GM12874 (cell line): ENCODE measurements around the gene TMEM179.

Experiments
- TF ChIP-seq, protein P1 (sequence below): IDR thresholded peaks from 2 replicates; pipeline ENCODE4 v1.5.1; 2011; ENCODE audit warnings: low read depth, mild to moderate bottlenecking, control low read depth, low read length, moderate library complexity; ENCODE audit not compliant: insufficient read depth

The TMEM179 gene

DNA sequence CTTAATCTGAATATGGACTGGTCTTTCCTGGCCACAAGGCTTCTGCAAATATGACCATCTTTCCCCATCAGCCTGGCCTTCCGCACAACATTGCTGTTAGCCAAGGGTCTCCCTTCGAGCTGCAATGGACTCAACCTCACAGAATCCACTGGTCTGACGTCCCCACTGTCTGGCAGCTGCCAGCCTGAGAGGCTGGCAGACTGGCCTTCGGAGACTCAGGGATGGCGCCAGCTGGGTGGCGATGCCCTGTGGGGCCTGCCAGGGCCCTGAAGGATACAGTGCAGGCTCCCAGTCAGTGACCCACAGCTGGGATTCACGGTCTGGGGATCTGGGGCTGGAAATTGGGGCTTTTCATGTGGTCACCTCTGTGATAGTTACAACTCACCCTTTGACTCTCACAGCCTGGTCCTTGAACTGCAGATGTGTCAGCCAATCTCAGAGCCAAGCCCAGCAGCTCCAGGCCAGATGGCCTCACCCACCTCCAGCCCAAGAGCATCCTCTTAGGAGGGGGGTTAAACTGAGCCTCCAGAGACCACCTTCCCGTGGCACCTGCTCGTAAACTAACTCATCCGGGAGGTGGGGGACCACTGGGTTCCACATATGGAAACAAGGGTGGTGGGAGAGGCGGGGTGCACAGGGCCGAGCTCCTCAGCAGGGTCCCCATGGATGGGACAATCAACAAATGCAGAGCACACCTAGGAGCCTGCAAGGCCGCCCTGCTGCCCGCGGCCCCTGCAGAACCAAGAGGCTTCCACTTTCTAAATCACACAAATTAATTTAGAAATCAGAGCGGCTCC is 46.1 kb downstream of the TMEM179 start:
- TF ChIP-seq, protein P1, sequence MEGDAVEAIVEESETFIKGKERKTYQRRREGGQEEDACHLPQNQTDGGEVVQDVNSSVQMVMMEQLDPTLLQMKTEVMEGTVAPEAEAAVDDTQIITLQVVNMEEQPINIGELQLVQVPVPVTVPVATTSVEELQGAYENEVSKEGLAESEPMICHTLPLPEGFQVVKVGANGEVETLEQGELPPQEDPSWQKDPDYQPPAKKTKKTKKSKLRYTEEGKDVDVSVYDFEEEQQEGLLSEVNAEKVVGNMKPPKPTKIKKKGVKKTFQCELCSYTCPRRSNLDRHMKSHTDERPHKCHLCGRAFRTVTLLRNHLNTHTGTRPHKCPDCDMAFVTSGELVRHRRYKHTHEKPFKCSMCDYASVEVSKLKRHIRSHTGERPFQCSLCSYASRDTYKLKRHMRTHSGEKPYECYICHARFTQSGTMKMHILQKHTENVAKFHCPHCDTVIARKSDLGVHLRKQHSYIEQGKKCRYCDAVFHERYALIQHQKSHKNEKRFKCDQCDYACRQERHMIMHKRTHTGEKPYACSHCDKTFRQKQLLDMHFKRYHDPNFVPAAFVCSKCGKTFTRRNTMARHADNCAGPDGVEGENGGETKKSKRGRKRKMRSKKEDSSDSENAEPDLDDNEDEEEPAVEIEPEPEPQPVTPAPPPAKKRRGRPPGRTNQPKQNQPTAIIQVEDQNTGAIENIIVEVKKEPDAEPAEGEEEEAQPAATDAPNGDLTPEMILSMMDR: no peak

DNA sequence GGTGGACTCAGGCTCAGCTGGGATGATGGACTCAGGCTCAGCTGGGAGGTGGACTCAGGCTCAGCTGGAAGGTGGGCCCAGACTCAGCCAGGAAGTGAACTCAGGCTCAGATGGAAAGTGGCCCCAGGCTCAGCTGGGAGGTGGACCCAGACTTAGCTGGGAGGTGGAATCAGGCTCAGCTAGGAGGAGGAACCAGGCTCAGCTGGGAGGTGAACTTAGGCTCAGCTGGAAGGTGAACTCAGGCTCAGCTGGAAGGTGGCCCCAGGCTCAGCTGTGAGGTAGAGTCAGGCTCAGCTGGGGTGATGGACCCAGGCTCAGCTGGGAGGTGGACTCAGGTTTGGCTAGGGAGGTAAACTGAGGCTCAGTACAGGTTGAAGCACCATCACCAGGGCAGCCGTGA is 46.8 kb downstream of the TMEM179 start:
- TF ChIP-seq, protein P1: no peak

DNA sequence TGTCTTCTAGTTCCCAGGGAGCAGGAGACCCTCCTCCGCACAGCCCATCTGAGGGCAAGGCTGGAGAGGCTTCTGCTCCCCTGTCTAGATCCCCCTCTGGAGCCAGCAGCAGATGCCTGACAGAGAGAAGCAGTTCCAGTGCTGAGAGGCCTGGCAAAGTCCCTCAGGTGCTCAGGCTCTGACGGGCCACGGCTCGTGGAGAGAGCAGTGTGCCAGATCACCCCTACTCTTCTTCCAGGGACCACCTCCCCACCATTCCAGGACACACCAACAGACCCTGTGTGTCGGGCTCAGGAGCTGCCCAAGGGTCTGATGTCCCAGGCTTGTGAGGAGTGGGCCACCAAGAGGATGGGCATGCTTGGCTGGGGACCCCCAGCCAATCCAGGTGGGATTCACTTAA is 47.5 kb downstream of the TMEM179 start:
- TF ChIP-seq, protein P1: no peak

DNA sequence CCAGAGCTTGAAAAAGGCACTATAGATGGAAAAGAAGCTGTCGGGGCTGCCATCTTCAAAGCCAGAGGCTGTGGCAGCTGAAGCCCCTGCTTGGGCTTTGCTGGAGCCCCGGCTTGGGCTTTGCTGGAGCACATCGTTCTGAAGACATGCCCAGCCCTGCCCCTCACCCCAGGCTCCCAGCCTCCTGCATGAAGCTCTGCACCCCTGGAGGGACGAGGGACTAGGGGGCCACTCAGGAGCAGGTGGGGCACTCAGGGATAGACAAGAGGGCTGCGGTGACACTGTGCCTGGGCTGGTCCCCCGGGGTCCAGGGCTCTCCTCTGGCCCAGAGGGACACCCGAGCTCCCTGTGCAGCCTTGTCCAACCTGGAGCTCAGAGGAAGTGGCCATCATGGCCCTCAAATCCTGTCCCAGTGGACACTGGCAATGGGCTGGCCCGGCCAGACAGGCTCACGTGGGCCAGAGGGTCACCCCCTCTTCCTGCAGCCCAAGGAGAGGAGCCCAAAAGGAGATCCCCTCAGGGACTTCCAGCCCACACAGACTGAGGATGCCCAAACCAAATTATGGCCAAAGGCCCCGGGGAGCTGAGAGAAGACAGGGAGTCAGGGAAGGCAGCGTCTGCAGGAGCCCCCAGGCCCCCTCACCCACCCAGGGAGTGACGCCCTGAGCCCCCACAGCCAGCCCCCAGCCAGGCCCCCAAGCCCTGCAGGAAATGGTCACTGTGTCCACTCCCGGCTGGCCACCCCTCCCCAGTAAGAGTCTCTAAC is 48.1 kb downstream of the TMEM179 start:
- TF ChIP-seq, protein P1: no peak

DNA sequence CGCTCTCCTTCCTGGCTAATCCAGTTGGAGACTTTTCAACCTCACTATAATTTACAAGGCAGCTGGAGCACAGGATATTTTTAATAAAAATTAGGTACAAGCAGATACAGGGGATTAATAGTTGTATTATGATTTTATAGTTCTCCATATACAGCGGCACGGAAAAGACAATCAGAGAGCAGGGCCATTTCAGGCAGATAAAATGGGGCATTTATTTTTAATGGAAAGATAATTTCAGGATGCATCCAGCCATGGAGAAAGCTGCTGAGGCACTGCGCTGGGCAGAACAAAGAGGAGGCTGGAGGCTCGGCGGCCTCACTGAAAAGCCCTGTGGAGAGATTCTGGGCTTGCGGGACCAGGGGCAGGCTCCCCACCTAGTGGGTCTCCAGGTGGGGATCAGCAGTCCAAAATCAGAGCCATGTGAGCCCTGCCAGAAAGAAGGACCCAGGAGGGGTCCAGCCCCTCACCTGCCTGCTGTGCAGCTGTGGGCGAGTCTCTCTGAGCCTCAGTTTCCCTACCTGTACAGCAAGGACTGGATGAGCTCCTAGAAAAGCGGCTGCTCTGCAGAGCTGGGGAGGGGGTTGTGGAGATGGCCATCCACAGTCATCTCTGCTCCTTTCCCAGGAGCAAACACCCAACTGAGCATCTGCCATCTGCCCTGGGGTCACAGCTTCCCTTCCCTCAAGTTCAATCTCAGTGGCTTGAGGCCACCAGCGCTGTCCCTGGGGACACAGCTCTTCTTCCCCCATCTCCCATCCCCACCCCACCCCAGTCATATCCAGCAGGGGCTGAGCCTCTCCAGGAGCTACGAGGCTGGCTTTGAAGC is 48.9 kb downstream of the TMEM179 start:
- TF ChIP-seq, protein P1: no peak

DNA sequence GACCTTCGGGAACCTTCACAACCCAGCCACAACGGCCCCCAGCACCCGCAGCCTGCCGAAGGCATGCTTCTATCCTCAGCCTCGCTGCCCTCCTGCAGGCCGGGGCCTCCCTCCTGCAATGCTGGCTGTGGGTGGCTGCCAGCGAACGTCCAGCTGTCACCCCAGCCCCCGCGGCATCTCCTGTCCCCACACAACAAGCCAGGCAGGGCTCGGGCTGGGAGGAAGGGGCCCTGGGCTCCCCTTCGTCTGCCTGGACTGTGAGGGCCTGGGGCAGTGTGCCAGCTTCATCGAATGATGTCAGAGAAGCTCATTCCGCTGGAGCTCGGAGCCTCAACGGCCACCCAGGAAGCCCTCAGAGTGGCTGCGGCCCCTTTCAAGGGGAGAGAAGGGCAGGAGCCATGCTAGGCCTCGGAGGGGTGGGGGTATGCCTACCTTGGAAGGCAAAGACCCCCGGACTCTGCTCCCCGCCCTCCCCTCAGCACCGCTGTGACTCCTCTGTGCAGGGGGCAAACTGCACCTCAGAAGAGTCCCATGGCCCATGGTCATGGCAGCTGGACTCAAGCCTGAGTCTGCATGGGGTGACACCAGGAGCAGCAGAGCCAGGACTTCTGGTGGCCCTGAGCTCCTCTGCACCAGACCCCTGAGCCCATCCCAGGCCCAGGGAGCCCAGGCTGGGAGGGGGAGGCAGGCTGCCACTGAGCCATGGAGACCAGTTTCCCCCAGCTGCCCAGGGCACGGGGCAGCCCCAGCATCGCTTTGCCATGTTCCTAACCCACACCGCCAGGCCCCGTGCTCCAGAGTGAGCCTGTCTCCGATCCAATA is 49.8 kb downstream of the TMEM179 start:
- TF ChIP-seq, protein P1: no peak
